MM.1S (cell line): ENCODE data around the gene PIEZO2.

ENCODE experiments used
- DNase-seq: peaks from one replicate; pipeline ENCODE4 v3.0.0-alpha.2; 2015
- H2AFZ ChIP-seq: fragments of 300-600 bp; sonication (generic); 2 replicates; pipeline ENCODE4 v1.6.0; 2016; ENCODE audit warnings: antibody characterized with exemption, low read length
- H3F3A ChIP-seq: fragments of 300-600 bp; sonication (generic); 2 replicates; pipeline ENCODE4 v1.6.1; 2016; ENCODE audit warnings: mild to moderate bottlenecking, antibody characterized with exemption, low read length, moderate library complexity, mixed read lengths; ENCODE audit not compliant: insufficient read depth
- H3K27ac ChIP-seq: fragments of 300-600 bp; sonication (generic); 2 replicates; pipeline ENCODE4 v1.5.1; 2016; ENCODE audit warnings: mild to moderate bottlenecking, low read length
- H3K27me3 ChIP-seq: fragments of 300-600 bp; sonication (generic); replicated peaks from 2 replicates; pipeline ENCODE4 v1.6.0; 2016; ENCODE audit warnings: low read length; ENCODE audit not compliant: insufficient read depth
- H3K36me3 ChIP-seq: fragments of 300-600 bp; sonication (generic); replicated peaks from 2 replicates; pipeline ENCODE4 v1.6.1; 2016; ENCODE audit warnings: mild to moderate bottlenecking, low read length, mixed read lengths; ENCODE audit not compliant: insufficient read depth
- H3K4me1 ChIP-seq: fragments of 300-600 bp; sonication (generic); 2 replicates; pipeline ENCODE4 v1.6.1; 2016; ENCODE audit warnings: low read length, mixed read lengths
- H3K4me2 ChIP-seq: fragments of 300-600 bp; sonication (generic); 2 replicates; pipeline ENCODE4 v1.6.0; 2016; ENCODE audit warnings: low read depth, low read length
- H3K4me3 ChIP-seq: fragments of 300-600 bp; sonication (generic); 2 replicates; pipeline ENCODE4 v1.5.1; 2016; ENCODE audit warnings: low read length, mixed read lengths
- H3K79me2 ChIP-seq: fragments of 300-600 bp; sonication (generic); 2 replicates; pipeline ENCODE4 v1.6.1; 2016; ENCODE audit warnings: mixed run types, low read length, mixed read lengths
- H3K9ac ChIP-seq: fragments of 300-600 bp; sonication (generic); 2 replicates; pipeline ENCODE4 v1.6.1; 2016; ENCODE audit warnings: low read length, mixed read lengths
- H3K9me2 ChIP-seq: fragments of 300-600 bp; sonication (generic); replicated peaks from 2 replicates; pipeline ENCODE4 v1.6.1; 2016; ENCODE audit warnings: mild to moderate bottlenecking, low read length, mixed read lengths; ENCODE audit not compliant: insufficient read depth
- H3K9me3 ChIP-seq: fragments of 300-600 bp; sonication (generic); replicated peaks from 2 replicates; pipeline ENCODE4 v1.6.1; 2016; ENCODE audit warnings: mild to moderate bottlenecking, low read length, mixed read lengths; ENCODE audit not compliant: insufficient read depth
- H4K20me1 ChIP-seq: fragments of 300-600 bp; sonication (generic); 2 replicates; pipeline ENCODE4 v1.6.1; 2016; ENCODE audit warnings: mild to moderate bottlenecking, low read length, moderate library complexity, mixed read lengths; ENCODE audit not compliant: insufficient read depth
- EZH2 ChIP-seq: fragments of 300-600 bp; sonication (generic); optimal IDR thresholded peaks from 2 replicates; pipeline ENCODE3; 2017; ENCODE audit warnings: low read depth, mild to moderate bottlenecking, antibody characterized with exemption, low read length, mixed read lengths
- EZH2phosphoT487 ChIP-seq: fragments of 300-600 bp; sonication (generic); IDR thresholded peaks from 2 replicates; pipeline ENCODE4 v1.6.1; 2018; ENCODE audit warnings: antibody characterized with exemption, low read length
- TF ChIP-seq, protein P1 (sequence below): fragments of 300-600 bp; sonication (generic); IDR thresholded peaks from 2 replicates; pipeline ENCODE4 v1.5.1; 2016; ENCODE audit warnings: antibody characterized with exemption, low read length, mixed read lengths

PIEZO2 gene

DNA sequence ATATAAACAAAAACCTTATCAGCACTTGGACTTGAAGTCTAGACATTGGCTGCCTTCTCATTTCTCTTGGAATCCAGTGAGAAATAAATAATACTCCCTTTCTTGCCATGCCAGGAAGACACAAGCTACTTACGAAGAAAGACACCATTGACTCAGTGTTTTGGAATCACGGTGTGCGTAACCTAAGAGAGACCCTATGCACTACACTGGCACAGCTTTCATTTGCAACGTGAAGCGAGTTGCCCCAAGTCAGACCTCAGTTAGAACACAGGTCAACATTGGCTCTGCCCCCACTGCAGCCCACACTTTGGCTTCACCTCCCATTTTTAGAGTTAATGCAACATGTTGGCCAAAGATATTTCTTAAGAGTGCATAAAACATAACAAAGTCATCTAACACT lies 54.2 kb downstream of the PIEZO2 start:
- no peaks in the 10 kb centered on the region for H4K20me1 ChIP-seq
- no peaks in the 10 kb centered on the region for H3K79me2 ChIP-seq
- no peak for DNase-seq
- no peak overlapping the region for H3K9ac ChIP-seq
- H3K4me2 ChIP-seq: no peak overlapping the region
- H3K4me1 ChIP-seq: no peaks in the 10 kb centered on the region
- no peaks in the 10 kb centered on the region for H3K9me2 ChIP-seq
- H3K36me3 ChIP-seq: no peaks in the 10 kb centered on the region
- no peaks in the 10 kb centered on the region for H3F3A ChIP-seq
- no peak overlapping the region for H3K4me3 ChIP-seq
- H3K27ac ChIP-seq: no peak overlapping the region
- H3K27me3 ChIP-seq: no peaks in the 10 kb centered on the region
- no peak overlapping the region for H2AFZ ChIP-seq
- H3K9me3 ChIP-seq: no peaks in the 10 kb centered on the region
- TF ChIP-seq, protein P1, sequence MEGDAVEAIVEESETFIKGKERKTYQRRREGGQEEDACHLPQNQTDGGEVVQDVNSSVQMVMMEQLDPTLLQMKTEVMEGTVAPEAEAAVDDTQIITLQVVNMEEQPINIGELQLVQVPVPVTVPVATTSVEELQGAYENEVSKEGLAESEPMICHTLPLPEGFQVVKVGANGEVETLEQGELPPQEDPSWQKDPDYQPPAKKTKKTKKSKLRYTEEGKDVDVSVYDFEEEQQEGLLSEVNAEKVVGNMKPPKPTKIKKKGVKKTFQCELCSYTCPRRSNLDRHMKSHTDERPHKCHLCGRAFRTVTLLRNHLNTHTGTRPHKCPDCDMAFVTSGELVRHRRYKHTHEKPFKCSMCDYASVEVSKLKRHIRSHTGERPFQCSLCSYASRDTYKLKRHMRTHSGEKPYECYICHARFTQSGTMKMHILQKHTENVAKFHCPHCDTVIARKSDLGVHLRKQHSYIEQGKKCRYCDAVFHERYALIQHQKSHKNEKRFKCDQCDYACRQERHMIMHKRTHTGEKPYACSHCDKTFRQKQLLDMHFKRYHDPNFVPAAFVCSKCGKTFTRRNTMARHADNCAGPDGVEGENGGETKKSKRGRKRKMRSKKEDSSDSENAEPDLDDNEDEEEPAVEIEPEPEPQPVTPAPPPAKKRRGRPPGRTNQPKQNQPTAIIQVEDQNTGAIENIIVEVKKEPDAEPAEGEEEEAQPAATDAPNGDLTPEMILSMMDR: no peak
- TF ChIP-seq EZH2: no peak

DNA sequence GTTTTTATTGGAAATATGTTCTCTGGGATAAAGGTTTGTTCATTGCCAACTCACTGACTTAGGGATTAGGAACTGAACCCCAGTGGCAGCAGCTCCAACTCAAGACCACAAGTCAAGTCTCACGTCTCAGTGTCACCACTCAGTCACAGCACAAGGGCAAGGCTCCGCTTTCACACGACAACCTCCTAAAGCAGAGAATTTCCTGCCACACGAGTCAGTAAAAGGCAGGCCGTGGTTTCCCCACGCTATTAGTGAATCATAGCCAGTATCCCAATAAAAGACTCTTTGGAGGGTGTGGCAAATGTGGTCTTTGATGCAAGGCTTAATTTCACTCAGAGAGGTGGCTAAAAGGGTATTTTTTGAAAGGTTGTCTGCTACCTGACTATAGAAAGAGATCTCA lies 57.6 kb downstream of the PIEZO2 start:
- H2AFZ ChIP-seq: no peak overlapping the region
- H3K4me3 ChIP-seq: no peak overlapping the region
- H3F3A ChIP-seq: no peaks in the 10 kb centered on the region
- no peak for DNase-seq
- H3K36me3 ChIP-seq: no peaks in the 10 kb centered on the region
- no peaks in the 10 kb centered on the region for H3K4me1 ChIP-seq
- no peaks in the 10 kb centered on the region for H3K27me3 ChIP-seq
- H3K4me2 ChIP-seq: no peak overlapping the region
- H3K79me2 ChIP-seq: no peaks in the 10 kb centered on the region
- no peaks in the 10 kb centered on the region for H3K9me2 ChIP-seq
- no peak overlapping the region for H3K27ac ChIP-seq
- TF ChIP-seq, protein P1: no peak
- no peak for TF ChIP-seq EZH2phosphoT487
- no peak for TF ChIP-seq EZH2
- no peak overlapping the region for H3K9ac ChIP-seq
- no peaks in the 10 kb centered on the region for H3K9me3 ChIP-seq
- H4K20me1 ChIP-seq: no peaks in the 10 kb centered on the region

DNA sequence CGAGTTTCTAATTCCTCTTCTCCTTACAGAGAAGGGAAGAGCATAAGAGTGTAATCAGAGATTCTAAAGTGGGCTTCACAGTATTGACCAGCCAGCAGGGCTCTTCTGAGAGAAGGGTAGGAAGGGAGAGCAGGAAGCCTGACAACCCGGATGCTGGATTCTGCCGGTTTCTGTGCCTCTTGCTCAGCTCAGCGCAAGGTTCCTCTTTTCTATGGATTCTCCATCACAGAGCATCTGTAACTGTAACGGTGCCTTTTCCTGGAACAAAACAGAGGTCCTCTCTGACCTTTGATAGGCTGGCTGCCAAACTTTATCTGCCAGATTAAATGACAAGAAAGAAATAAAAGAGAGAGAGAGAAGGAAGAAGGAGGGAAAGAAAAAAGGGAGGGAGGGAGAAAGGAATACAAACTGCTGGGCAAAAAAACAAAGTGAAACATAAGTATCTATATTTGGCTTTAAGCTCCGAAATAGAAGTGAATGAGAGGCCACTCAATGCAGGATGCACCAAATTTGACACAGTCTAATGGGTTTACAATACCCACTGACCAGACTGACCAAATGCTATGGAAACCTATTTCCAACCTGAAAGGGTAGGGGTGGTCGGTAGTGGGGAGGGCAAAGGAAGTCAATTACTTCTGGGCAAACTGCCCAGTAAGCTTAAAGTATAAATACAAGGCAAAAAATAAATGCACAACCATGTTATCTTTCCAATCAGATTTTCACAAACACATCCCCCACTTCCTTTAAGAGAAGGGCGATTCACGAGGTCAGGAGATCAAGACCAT lies 59.2 kb downstream of the PIEZO2 start:
- Histone ChIP-seq H3K79me2 (no peaks in the 10 kb centered on the region), H3K4me3 (no peak overlapping the region), H3K9me3 (no peaks in the 10 kb centered on the region), H4K20me1 (no peaks in the 10 kb centered on the region), H3K4me1 (no peaks in the 10 kb centered on the region), H3K27me3 (no peaks in the 10 kb centered on the region), H3F3A (no peaks in the 10 kb centered on the region), H3K27ac (no peak overlapping the region), H3K36me3 (no peaks in the 10 kb centered on the region), H3K9ac (no peak overlapping the region), H2AFZ (no peak overlapping the region), H3K4me2 (no peak overlapping the region), H3K9me2 (no peaks in the 10 kb centered on the region)
- DNase-seq: no peak
- TF ChIP-seq EZH2 (no peak), EZH2phosphoT487 (no peak)
- TF ChIP-seq, protein P1: no peak
